ENCODE data around the gene MTMR1.

GRCh38 chrX:150753357-150753756 is 60.2 kb downstream of the MTMR1 start:
- TF ChIP-seq KDM1A (IDR thresholded peaks at IDR 0.05) (no peak), CTCF (IDR thresholded peaks at IDR 0.05 in 2 of 3, conservative IDR thresholded peaks at IDR 0.05 in 1 of 3; ENCODE audit: insufficient read depth in 2 of 3, low read depth in 1 of 3, low read length in 3 of 3) (no peak), RFX1 (IDR thresholded peaks at IDR 0.05) (no peak), ZBTB11 (CRISPR knock-in tag; IDR thresholded peaks at IDR 0.05) (no peak)
